ENCODE measurements around the gene NTHL1.

GRCh38 chr16:2064368-2064945 is 16.8 kb upstream of the NTHL1 start:
- no peak for TF ChIP-seq SOX15 (CRISPR knock-in tag; IDR thresholded peaks at IDR 0.05)
- TF ChIP-seq GABPB1 (CRISPR knock-in tag; IDR thresholded peaks at IDR 0.05) = no peak
- TF ChIP-seq CTCF (IDR thresholded peaks at IDR 0.05) = no peak
- TF ChIP-seq ELF4 (CRISPR knock-in tag; IDR thresholded peaks at IDR 0.05; ENCODE audit: low read depth) = no peak
- TF ChIP-seq ESRRA (CRISPR knock-in tag; IDR thresholded peaks at IDR 0.05; ENCODE audit: borderline replicate concordance) = no peak
- no peak for TF ChIP-seq TEAD4 (CRISPR knock-in tag; IDR thresholded peaks at IDR 0.05)
- no peak for TF ChIP-seq GRHL2 (CRISPR knock-in tag; IDR thresholded peaks at IDR 0.05; ENCODE audit: insufficient replicate concordance, severe bottlenecking)
